SK-MEL-5 (cell line): Measurements from ENCODE around the gene PEAK1. TPM values are rescaled to one million over a fixed set of nuclear protein-coding genes. Genes with fewer than 3 reads are reported as not detected.

Experiments
- DNase-seq: peaks from one replicate; pipeline ENCODE4 v3.0.0-alpha.2; 2016; ENCODE audit warnings: low read depth, low spot score
- in situ Hi-C: cut with HindIII; loops from 2 replicates; pipeline ENCODE4 v1.10.0; 2016; ENCODE audit warnings: low sequenced_read_pairs, high pct_unique_total_duplicates, low pct_unique_long_range_greater_than_20kb
- total RNA-seq: library from RNA; depleted of rRNA; stranded (reverse); fragments of >200 nt; shearing (Covaris generic); gene quantifications from 2 replicates; pipeline ENCODE4 v1.2.3, GENCODE V29; 2014; rRNA removed

Gene PEAK1
- total RNA-seq, 1 experiment from 2014 or later, result 17.8 TPM

DNA sequence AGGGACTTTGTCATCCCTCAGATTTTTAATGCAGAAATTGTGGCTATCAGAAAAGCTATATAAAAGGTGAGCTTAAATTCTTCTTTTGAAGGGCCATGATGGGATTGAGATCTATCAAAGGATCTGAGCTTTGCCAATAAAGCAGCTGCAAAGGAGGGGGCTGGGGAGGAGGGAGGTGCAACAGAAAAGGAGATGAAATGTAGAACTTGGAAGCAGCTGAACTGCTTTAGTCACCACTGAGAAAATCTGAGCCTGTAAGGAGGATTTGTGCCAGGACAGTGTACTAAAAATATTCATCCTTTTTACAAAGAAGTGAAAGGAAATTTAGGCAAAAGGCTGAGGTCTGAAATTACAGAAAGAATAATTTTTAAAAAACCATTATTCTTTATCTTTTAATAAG is 359.4 kb downstream of the PEAK1 start:
- DNase-seq, result no peak
- in situ Hi-C loops, result no loop called here

- no peak for DNase-seq
- in situ Hi-C loops, result no loop called here
Observed at GRCh38 chr15:77059786-77060361, 360.0 kb downstream of the PEAK1 start.

DNA sequence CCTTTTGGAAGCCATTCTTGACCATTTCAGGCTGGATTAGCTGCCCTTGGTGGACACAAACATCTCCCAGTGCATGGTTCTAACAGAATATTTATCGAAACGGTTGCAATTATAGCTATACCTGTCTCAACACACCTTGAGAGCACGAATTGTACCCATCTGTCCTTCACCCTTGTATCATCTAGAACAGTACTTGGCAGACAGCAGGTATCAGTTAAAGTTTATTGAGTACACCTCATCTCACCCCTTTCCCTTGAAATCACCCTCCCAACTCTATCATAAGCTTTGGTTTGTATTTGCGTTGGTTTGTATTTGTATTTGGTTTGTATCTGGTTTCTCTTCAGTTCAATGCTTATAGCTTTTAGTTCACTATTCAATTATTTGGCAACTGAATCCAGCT is 361.4 kb downstream of the PEAK1 start:
- in situ Hi-C loops, result no loop called here
- DNase-seq, result no peak

DNA sequence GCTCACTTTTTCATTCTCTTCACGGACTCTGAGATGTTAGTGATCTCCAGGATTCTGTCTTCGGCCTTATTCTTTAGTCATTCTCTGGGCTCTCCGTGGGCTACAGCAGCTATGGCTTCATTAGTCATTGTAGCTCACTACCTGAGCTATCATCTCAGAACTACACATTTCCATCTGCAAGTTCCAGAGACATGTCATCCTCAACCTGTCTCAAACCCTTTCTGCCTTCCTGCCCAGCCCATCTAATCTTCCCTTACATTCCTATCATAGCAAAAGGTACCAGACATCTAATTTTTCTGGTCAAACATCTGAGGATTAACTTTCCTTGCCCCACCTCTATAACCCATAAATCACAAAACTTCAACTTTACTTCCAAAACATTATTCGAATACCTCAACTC is 362.2 kb downstream of the PEAK1 start:
- in situ Hi-C loops, result no loop called here
- no peak for DNase-seq

- in situ Hi-C loops, result no loop called here
- DNase-seq, result no peak
Observed at GRCh38 chr15:77057072-77057471, 362.8 kb downstream of the PEAK1 start.

- in situ Hi-C loops, result no loop called here
- no peak for DNase-seq
Observed at GRCh38 chr15:77053709-77054108, 366.2 kb downstream of the PEAK1 start.

- in situ Hi-C loops, result no loop called here
- DNase-seq, result no peak
Observed at GRCh38 chr15:77052556-77052955, 367.3 kb downstream of the PEAK1 start.

Other genes with a start within 250 kb of the PEAK1 start
- gene HMG20A, start 784 bp upstream of the PEAK1 start, total RNA-seq, result 28.9 and 29.5 TPM in 2 replicates
- 0.90 and 2.1 TPM in 2 replicates for gene LINGO1, start 212.8 kb upstream of the PEAK1 start, total RNA-seq